DMS79 treated with DMSO at 0.1 percent for 48 hours (cell line): Measurements from ENCODE around the gene DTNA.
A peak's percentile ranks its signal among the peaks of the same experiment; 100 is the strongest.

Source experiments
- DNase-seq: peaks from one replicate; lab custom pipeline; 2025; lab: John Stamatoyannopoulos, UW

Gene DTNA

DNA sequence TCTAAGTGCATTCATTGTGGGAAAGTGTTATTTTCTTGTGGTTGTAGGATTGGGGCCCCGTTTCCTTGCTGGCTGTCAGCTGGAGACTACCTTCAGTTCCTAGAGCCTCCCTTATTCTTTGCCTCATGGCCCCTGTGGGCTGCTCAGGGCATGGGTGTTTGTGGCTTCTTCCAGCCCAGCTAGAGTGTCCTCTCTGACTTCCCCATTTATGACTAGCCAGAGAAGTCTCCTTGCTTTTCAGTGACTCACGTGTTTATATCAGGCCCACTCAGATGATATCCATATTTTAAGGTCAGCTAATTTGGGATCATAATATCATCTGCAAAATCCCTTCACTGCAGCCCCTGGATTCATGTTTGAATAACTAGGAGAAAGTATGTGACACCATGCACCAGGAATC, 62.8 kb downstream of the DTNA start:
- no peak for DNase-seq

DNA sequence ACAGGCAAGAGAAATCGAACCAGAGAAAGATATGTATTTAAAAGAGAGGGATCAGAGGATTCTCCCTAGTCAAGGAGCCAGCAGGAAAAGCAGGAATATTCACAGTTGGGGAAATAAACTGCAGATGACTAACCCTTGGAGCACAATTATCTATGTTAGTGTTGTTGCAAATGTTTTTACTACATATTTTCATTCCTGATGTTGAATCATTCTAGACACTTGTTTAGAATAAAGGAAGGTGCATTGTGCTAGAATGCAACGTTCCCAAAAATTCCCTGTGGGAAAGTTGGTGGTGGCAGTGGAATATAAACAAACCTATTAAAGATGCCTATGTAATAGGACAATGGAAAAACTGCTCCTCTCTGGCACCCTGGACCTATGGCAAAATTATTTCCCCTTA, 63.3 kb downstream of the DTNA start:
- no peak for DNase-seq

GRCh38 chr18:34773961-34774766, 64.1 kb downstream of the DTNA start:
- DNase-seq = peak; percentile 94

- DNase-seq = no peak
Measured at GRCh38 chr18:34775461-34775860, 65.4 kb downstream of the DTNA start.

DNA sequence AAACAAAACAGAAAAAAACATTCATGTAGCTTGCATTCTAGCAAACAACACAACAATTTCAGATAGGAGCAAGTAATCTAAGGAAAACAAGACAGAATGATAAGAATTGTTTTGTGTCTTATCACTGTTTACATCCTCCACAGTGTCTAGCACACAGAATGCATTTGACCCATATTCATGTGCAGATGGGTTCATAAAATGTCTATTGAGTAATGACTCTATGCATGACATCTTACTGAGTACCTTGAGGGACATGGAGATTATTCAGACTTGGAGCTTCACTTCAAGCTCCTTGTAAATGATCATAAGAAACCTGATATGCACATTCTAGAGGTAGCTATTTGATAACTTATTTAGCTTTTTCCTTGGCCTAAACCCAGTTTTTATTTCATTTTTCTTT, 69.0 kb downstream of the DTNA start:
- DNase-seq = no peak

DNA sequence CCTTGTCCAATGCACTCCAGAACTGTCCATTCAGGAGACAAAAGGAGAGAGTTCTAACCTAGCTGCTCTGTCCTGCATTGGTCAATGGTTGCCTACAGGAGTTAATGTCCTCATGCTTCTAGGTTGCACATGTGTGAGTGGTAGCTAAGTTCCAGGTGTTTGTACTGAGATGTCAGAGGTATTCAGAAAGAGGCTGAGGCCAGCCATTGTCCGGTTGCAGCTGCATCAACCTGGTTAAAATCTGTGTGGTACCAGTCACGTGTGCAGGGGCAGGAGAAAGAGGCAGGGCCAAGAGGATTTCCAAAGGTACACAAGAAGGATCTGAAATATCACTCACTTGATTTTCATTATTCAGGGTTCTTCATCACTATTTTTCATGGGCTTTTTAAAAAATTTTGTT, 70.8 kb downstream of the DTNA start:
- no peak for DNase-seq

GRCh38 chr18:34783501-34783900, 73.4 kb downstream of the DTNA start:
- no peak for DNase-seq

- no peak for DNase-seq
Measured at GRCh38 chr18:34786162-34786741, 76.2 kb downstream of the DTNA start.

GRCh38 chr18:34787931-34788532, 77.9 kb downstream of the DTNA start:
- DNase-seq = peak; percentile 79

- DNase-seq = no peak
Measured at GRCh38 chr18:34789768-34790344, 79.8 kb downstream of the DTNA start.

DNA sequence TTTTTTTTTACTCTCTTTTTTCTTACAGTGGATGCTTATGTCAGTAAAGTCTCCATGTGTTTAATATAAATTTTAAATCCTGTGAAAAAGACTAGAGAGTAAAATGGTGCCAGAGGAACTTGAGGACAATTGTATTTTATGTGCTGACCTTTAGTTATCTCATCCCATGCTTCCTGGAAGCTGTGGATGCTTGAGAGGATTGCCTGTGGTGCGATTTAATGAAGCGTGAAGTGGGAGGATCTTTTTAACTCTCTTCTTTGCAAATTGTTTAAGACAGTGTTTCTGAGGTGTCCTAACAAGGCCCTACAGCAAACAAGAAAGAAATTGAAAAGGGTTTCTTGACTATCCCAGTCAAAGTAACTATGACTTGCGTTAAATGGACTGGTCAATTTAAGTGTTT, 84.2 kb downstream of the DTNA start:
- peak; percentile 5 for DNase-seq

DNA sequence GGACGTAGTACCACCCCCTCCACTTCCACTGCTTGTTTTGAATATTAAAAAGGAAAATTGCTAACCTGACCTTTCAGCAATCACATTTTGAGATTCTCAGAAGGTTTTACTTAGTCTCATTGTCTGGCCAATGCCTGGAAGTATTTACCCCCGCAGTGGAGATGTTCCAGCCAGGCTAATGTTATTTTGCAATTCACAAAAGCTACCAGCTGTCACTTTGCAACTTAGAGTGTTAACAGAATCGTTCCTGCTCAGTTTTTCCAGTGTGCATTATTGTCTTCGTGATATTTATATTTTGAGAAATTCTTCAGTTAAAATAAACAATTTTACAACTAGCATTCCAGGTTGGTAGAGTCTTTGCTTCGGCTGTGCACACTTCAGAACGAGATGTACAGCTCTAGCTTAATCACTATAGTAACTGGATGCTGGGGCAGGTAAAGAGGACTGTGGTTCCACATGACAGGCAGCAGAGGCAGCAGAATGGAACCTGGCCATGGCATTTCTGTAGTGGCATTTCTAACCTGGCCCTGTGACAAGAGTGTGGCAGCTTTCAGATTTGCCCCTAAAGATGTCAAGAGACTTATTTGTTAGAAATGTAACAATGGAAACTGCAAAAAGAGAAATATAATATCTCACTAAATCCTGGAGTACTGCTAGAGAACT, 85.1 kb downstream of the DTNA start:
- peak; percentile 60 for DNase-seq

GRCh38 chr18:34796035-34796657, 86.0 kb downstream of the DTNA start:
- DNase-seq = no peak

DNA sequence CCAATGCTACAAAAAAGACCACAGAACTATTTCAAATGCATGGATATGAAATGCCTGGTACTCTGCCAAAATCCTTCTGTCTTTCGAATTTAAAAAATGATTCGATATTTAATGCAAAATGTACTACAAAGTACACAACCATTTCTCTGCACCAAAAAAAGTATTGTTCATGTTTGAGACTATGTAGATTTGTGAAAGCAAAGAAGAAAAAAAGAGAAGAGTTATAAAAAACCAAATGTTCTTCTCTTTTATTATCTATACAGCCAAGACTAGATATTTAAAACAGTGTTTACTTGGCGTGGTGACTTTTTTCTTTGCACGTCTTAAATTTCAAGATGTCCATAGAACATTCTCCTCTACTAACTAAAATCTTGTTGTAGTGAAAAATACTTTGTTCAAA, 89.2 kb downstream of the DTNA start:
- no peak for DNase-seq

- no peak for DNase-seq
Measured at GRCh38 chr18:34800381-34800780, 90.3 kb downstream of the DTNA start.

DNA sequence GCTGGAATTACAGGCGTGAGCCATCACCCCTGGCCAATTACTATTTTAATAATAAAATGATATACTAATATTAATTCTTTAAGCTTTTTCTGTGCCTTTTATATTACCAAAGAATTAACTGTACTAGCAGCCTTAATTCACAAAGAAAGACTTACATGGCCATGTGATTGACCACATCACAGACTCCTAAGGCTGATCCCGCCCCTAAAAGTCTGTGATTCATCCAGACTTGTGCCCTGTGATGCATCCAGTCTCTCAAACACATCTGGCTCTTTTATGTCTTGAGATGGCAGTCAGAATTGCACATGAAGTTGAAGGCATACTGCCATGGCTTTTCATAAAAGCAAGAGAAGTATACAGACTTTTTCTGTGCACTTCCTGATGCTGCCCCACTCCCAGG, 91.7 kb downstream of the DTNA start:
- DNase-seq = no peak

- DNase-seq = no peak
Measured at GRCh38 chr18:34802959-34803358, 92.9 kb downstream of the DTNA start.

GRCh38 chr18:34803877-34804400, 93.8 kb downstream of the DTNA start:
- no peak for DNase-seq

DNA sequence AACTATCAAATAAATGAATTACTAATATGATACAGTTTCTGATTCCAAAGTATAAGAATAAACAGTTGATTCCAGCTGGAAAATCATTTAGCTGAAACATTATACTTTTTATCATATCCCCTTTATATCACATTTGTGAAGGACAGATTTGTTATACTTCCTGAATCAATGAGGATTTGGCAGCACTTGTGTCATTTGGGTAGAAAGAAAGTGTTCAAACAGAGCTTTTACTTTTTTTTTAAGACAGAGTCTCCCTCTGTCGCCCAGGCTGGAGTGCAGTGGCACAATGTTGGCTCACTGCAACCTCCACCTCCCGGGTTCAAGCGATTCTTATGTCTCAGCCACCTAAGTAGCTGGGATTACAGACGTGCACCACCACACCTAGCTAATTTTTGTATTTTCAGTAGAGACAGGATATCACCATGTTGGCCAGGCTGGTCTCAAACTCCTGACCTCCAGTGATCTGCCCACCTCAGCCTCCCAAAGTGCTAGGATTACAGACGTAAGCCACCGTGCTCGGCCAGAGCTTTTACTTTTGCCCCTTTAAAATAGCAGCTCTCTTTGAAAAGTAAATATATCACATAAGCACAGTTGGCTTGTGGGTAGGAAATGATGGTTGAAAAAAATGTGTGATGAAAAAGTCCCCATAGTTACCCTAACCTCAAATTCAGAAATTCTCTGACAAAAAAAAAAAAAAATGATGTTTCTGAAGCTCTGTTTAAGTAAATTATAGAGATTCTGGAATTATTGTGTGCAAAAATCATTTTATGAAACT, 95.2 kb downstream of the DTNA start:
- no peak for DNase-seq

DNA sequence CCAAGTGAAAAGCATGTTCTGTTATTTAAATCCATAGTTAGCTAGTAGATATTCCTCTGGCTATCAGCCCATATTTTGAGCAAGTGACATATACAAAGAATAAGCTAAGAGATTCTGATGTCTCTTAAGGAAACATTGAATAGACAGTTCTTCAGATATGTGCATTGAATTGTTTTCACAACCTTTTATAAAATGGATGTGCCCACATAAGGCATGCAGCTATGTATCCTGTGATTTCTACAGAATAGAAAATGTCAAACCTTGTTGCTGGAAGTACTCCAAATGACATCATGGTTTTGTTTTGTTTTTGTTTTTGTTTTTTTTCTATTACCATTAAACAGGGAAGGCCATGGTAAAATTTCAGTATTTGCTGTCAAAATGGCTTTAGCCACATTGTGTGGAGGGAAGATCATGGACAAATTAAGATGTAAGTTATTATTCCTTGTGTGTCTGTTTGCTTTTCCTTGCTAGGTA, 95.8 kb downstream of the DTNA start:
- no peak for DNase-seq

GRCh38 chr18:34806527-34806926, 96.4 kb downstream of the DTNA start:
- no peak for DNase-seq
